Measurements from ENCODE around the gene CA14.
A peak's percentile ranks its signal among the peaks of the same experiment; 100 is the strongest.

The CA14 gene

GRCh38 chr1:150235852-150236613 is 21.5 kb upstream of the CA14 start, which contains the start of gene ANP32E (continued):
- TF ChIP-seq ZNF426 (tag by site-specific recombination; IDR thresholded peaks at IDR 0.05) (no peak), ZNF23 (tag by site-specific recombination; IDR thresholded peaks at IDR 0.05; ENCODE audit: borderline replicate concordance) (no peak), ZNF266 (tag by site-specific recombination; IDR thresholded peaks at IDR 0.05; ENCODE audit: low read depth) (no peak), ZNF596 (tag by site-specific recombination; IDR thresholded peaks at IDR 0.05) (no peak), ZNF701 (tag by site-specific recombination; IDR thresholded peaks at IDR 0.05) (no peak), KLF16 (tag by site-specific recombination; IDR thresholded peaks at IDR 0.05) (peak; percentile 97), GLI4 (tag by site-specific recombination; IDR thresholded peaks at IDR 0.05) (peak; percentile 95), BCL11B (tag by site-specific recombination; IDR thresholded peaks at IDR 0.05; ENCODE audit: low read depth) (0 out of 2 replicates have a peak, but pooled peaks have one; percentile 35), EGR2 (tag by site-specific recombination; IDR thresholded peaks at IDR 0.05; ENCODE audit: low read depth) (peak; percentile 95), ZBTB49 (tag by site-specific recombination; IDR thresholded peaks at IDR 0.05; ENCODE audit: low read depth) (no peak), RBAK (tag by site-specific recombination; IDR thresholded peaks at IDR 0.05) (peak; percentile 44; the same call in 1 of the 2 replicates), ZNF843 (tag by site-specific recombination; IDR thresholded peaks at IDR 0.05) (peak; percentile 76; the same call in 1 of the 2 replicates), ZNF423 (tag by site-specific recombination; IDR thresholded peaks at IDR 0.05) (no peak), ZNF624 (tag by site-specific recombination; IDR thresholded peaks at IDR 0.05) (no peak), ZNF157 (tag by site-specific recombination; IDR thresholded peaks at IDR 0.05) (0 out of 2 replicates have a peak, but pooled peaks have one; percentile 30), ZNF626 (tag by site-specific recombination; IDR thresholded peaks at IDR 0.05) (no peak), ZFP3 (tag by site-specific recombination; IDR thresholded peaks at IDR 0.05; ENCODE audit: low read depth) (peak; percentile 23; the same call in 1 of the 2 replicates), ZNF621 (tag by site-specific recombination; IDR thresholded peaks at IDR 0.05) (no peak), PATZ1 (tag by site-specific recombination; IDR thresholded peaks at IDR 0.05) (peak; percentile 97), ZNF416 (tag by site-specific recombination; IDR thresholded peaks at IDR 0.05) (no peak), ZNF394 (tag by site-specific recombination; IDR thresholded peaks at IDR 0.05; ENCODE audit: borderline replicate concordance) (peak; percentile 81; the same call in 1 of the 2 replicates), ZNF184 (tag by site-specific recombination; IDR thresholded peaks at IDR 0.05) (0 out of 2 replicates have a peak, but pooled peaks have one; percentile 40), ZEB2 (tag by site-specific recombination; IDR thresholded peaks at IDR 0.05) (peak; percentile 70), FEZF1 (tag by site-specific recombination; IDR thresholded peaks at IDR 0.05) (no peak), ZBTB1 (tag by site-specific recombination; IDR thresholded peaks at IDR 0.05) (peak; percentile 91; the same call in 1 of the 2 replicates), ZNF24 (tag by site-specific recombination; IDR thresholded peaks at IDR 0.05) (peak; percentile 71), ZNF629 (tag by site-specific recombination; IDR thresholded peaks at IDR 0.05) (peak; percentile 82), ZBTB21 (tag by site-specific recombination; IDR thresholded peaks at IDR 0.05) (peak; percentile 70), ZNF48 (tag by site-specific recombination; IDR thresholded peaks at IDR 0.05) (no peak), ZNF544 (tag by site-specific recombination; IDR thresholded peaks at IDR 0.05) (no peak), CTCF (tag by site-specific recombination; IDR thresholded peaks at IDR 0.05) (peak; percentile 71; the same call in 1 of the 2 replicates), KLF8 (tag by site-specific recombination; IDR thresholded peaks at IDR 0.05) (peak; percentile 89)
- TF ChIP-seq, protein P1, sequence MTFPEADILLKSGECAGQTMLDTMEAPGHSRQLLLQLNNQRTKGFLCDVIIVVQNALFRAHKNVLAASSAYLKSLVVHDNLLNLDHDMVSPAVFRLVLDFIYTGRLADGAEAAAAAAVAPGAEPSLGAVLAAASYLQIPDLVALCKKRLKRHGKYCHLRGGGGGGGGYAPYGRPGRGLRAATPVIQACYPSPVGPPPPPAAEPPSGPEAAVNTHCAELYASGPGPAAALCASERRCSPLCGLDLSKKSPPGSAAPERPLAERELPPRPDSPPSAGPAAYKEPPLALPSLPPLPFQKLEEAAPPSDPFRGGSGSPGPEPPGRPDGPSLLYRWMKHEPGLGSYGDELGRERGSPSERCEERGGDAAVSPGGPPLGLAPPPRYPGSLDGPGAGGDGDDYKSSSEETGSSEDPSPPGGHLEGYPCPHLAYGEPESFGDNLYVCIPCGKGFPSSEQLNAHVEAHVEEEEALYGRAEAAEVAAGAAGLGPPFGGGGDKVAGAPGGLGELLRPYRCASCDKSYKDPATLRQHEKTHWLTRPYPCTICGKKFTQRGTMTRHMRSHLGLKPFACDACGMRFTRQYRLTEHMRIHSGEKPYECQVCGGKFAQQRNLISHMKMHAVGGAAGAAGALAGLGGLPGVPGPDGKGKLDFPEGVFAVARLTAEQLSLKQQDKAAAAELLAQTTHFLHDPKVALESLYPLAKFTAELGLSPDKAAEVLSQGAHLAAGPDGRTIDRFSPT (tag by site-specific recombination; IDR thresholded peaks at IDR 0.05) = peak; percentile 50; the same call in 1 of the 2 replicates
